PC-9 (cell line): ENCODE measurements around the gene LYRM9. TPM values are rescaled to one million over a fixed set of nuclear protein-coding genes. Genes with fewer than 3 reads are reported as not detected.

Source experiments
- BruUV-seq: library from RNA; stranded (reverse); fragments of 400-500 nt; replicated peaks from 2 replicates; lab custom pipeline; 2021; lab: Mats Ljungman, UMichigan
- CTCF ChIA-PET: fragments of 300-600 bp; sonication (Branson Sonifier 250); formaldehyde crosslinking; loops from one replicate; lab custom pipeline; 2022; ENCODE audit warnings: antibody characterized with exemption; lab: Charles Lee
- POLR2A ChIA-PET: fragments of 300-600 bp; sonication (Branson Sonifier 250); formaldehyde crosslinking; loops from one replicate; lab custom pipeline; 2022; ENCODE audit warnings: antibody characterized with exemption; ENCODE audit not compliant: unreplicated experiment; lab: Charles Lee
- DNase-seq, 2 experiments: peaks; one replicate each; pipeline versions ENCODE4 v3.0.0 to v3.0.0-alpha.2; 2015 to 2022; ENCODE audit warnings: mixed read lengths in 1 of 2
- H2AFZ ChIP-seq: fragments of 200-600 bp; sonication (generic); 2 replicates; pipeline ENCODE4 v1.8.1; 2017; ENCODE audit warnings: antibody characterized with exemption
- H3F3A ChIP-seq: fragments of 200-600 bp; sonication (generic); 2 replicates; pipeline ENCODE4 v1.8.1; 2017; ENCODE audit warnings: antibody characterized with exemption, mild to moderate bottlenecking, low read depth; ENCODE audit not compliant: insufficient read depth
- H3K27ac ChIP-seq: fragments of 200-600 bp; sonication (generic); 2 replicates; pipeline ENCODE4 v1.6.1; 2016; ENCODE audit warnings: mixed run types
- H3K27me3 ChIP-seq: fragments of 200-600 bp; sonication (generic); 2 replicates; pipeline ENCODE4 v1.6.1; 2016; ENCODE audit warnings: low read depth, mixed run types; ENCODE audit not compliant: insufficient read depth
- H3K36me3 ChIP-seq: fragments of 200-600 bp; sonication (generic); 2 replicates; pipeline ENCODE4 v1.6.1; 2016; ENCODE audit warnings: low read depth, mixed run types
- H3K4me1 ChIP-seq: fragments of 200-600 bp; sonication (generic); replicated peaks from 2 replicates; pipeline ENCODE4 v1.6.1; 2016; ENCODE audit warnings: mixed run types; ENCODE audit not compliant: insufficient read depth
- H3K4me2 ChIP-seq: fragments of 200-600 bp; sonication (generic); 2 replicates; pipeline ENCODE4 v1.6.1; 2017; ENCODE audit warnings: mixed run types
- H3K4me3 ChIP-seq: fragments of 200-600 bp; sonication (generic); 2 replicates; pipeline ENCODE4 v1.6.1; 2016; ENCODE audit warnings: mixed run types
- H3K79me2 ChIP-seq: fragments of 200-600 bp; sonication (generic); 2 replicates; pipeline ENCODE4 v1.6.1; 2017; ENCODE audit warnings: low read depth, mixed run types
- H3K9me2 ChIP-seq: fragments of 200-600 bp; sonication (generic); 2 replicates; pipeline ENCODE4 v1.8.1; 2017; ENCODE audit warnings: mild to moderate bottlenecking; ENCODE audit not compliant: insufficient read depth
- H3K9me3 ChIP-seq: fragments of 200-600 bp; sonication (generic); 2 replicates; pipeline ENCODE4 v1.8.1; 2016; ENCODE audit warnings: low read depth; ENCODE audit not compliant: insufficient read depth
- H4K20me1 ChIP-seq: fragments of 200-600 bp; sonication (generic); 2 replicates; pipeline ENCODE4 v1.8.1; 2017; ENCODE audit not compliant: insufficient read depth
- CTCF ChIP-seq: fragments of 200-600 bp; sonication (generic); conservative IDR thresholded peaks from 2 replicates; pipeline ENCODE4 v1.6.1; 2017; ENCODE audit warnings: mixed run types, antibody characterized with exemption, mild to moderate bottlenecking, moderate library complexity
- EZH2 ChIP-seq: fragments of 200-600 bp; sonication (generic); IDR thresholded peaks from 2 replicates; pipeline ENCODE4 v1.8.0; 2017; ENCODE audit warnings: antibody characterized with exemption, low read depth
- intact Hi-C: fragments of 100-400 bp; cut with micrococcal nuclease; formaldehyde crosslinking; loops from one replicate; pipeline ENCODE4 v1.10.0; 2022; ENCODE audit not compliant: unreplicated experiment
- total RNA-seq: library from RNA; stranded (reverse); gene quantifications from 2 replicates; pipeline ENCODE4 v1.2.3, GENCODE V29; 2021

The LYRM9 gene
- total RNA-seq, 1 experiment from 2014 or later: 7.6 TPM

DNA sequence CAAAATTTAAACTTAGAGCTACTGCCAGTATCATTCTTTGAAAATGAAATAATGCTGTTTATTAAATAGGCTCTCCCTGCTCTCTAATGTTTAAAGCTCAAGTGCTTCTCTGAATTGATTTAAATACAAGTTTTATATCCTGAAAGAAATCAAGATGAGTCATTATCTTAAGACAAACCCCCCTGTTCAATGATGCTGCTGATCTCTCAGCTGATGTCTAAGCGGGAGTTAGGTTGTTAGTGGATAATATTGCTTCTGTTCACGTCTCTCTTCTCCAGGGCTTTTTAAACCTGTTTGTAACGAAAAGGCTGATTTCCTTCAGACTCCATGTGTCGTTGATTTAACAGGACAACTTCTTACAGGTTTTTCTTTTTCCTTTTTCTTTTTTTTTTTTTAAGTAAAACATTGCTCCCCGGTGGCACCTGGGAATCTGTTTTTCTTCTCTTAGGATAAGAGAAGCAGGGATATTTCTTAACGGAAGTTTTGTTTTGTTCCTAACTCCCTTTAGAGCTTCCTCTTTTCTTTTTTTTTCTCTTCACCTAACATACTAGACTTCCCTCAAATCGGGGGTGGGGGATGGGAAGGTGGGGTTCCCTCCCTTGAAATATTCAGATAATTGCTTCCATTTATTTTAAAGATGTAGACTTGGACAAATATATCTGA lies 807 bp upstream of the LYRM9 start:
- H3K27me3 ChIP-seq: no peaks in the 10 kb centered on the region
- H3K79me2 ChIP-seq: no peaks in the 10 kb centered on the region
- peaks cover 12% of the 10 kb centered on the region for H3K4me1 ChIP-seq
- ChIA-PET CTCF (interaction anchor here (0.6 to 1.0 kb wide), 9 partner anchors 10 to 493 kb away, joined by 3 to 5 read pairs (median 3); no protein-coding TSS in a partner anchor), POLR2A (interaction anchor here (0.5 to 0.9 kb wide), 2 partner anchors 10 to 147 kb away, joined by 3 to 8 read pairs; no protein-coding TSS in a partner anchor)
- no peaks in the 10 kb centered on the region for H3K9me2 ChIP-seq
- no peak overlapping the region; the same call in 1 of the 2 replicates for H3K4me3 ChIP-seq
- H3F3A ChIP-seq: no peaks in the 10 kb centered on the region
- peak overlapping the region; percentile 65 for H3K4me2 ChIP-seq
- TF ChIP-seq CTCF: no peak
- TF ChIP-seq EZH2: no peak
- H3K27ac ChIP-seq: no peak overlapping the region
- intact Hi-C loops: loop anchor here (1.0 to 5.0 kb wide), 2 partner anchors 89 to 148 kb away; partner anchors contain the start of gene NLK
- no peaks in the 10 kb centered on the region for H3K36me3 ChIP-seq
- no peaks in the 10 kb centered on the region for H3K9me3 ChIP-seq
- BruUV-seq: no TSS peak
- H4K20me1 ChIP-seq: no peaks in the 10 kb centered on the region
- peak overlapping the region; percentile 62; the same call in 1 of the 2 replicates for H2AFZ ChIP-seq
- no peak for DNase-seq

- peak overlapping the region; percentile 90 for H3K4me2 ChIP-seq
- no peak overlapping the region for H3K27ac ChIP-seq
- H3K4me3 ChIP-seq: peak overlapping the region; percentile 78
- H3K9me2 ChIP-seq: no peaks in the 10 kb centered on the region
- POLR2A ChIA-PET: interaction anchor here (0.6 kb wide), 1 partner anchor 453 kb away, joined by 11 read pairs; no protein-coding TSS in a partner anchor
- H2AFZ ChIP-seq: peak overlapping the region; percentile 98
- H3K9me3 ChIP-seq: no peaks in the 10 kb centered on the region
- H4K20me1 ChIP-seq: no peaks in the 10 kb centered on the region
- CTCF ChIA-PET: interaction anchor here (0.6 kb wide), 1 partner anchor 316 kb away, joined by 3 read pairs; no protein-coding TSS in a partner anchor
- intact Hi-C loops: loop anchor here (5.0 kb wide), 1 partner anchor 150 kb away; the partner anchor contains the start of gene NLK
- TF ChIP-seq CTCF: no peak
- TF ChIP-seq EZH2: no peak
- H3K79me2 ChIP-seq: no peaks in the 10 kb centered on the region
- peaks cover 24% of the 10 kb centered on the region for H3K4me1 ChIP-seq
- BruUV-seq: no TSS peak
- H3K36me3 ChIP-seq: no peaks in the 10 kb centered on the region
- DNase-seq: no peak
- H3F3A ChIP-seq: no peaks in the 10 kb centered on the region
- no peaks in the 10 kb centered on the region for H3K27me3 ChIP-seq
Measured at GRCh38 chr17:27892542-27892865, 661 bp downstream of the LYRM9 start.

DNA sequence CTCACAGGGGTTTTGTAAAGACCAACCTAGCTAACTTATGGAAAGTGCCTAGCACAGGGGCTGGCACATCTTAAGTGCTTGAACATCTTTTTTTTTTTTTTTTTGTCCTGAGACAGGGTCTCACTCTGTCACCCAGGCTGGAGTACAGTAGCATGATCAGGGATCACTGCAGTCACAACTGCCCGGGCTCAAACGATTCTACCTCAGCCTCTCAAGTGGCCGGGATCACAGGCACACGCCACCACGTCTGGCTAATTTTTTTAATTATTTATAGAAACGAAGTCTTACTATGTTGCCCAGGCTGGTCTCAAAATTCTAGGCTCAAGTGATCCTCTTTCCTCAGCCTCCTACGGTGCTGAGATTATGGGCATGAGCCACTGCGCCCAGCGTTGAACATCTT lies 1.3 kb downstream of the LYRM9 start:
- Histone ChIP-seq H3F3A (no peaks in the 10 kb centered on the region), H3K4me1 (peaks cover 24% of the 10 kb centered on the region), H3K9me3 (no peaks in the 10 kb centered on the region), H3K9me2 (no peaks in the 10 kb centered on the region), H3K36me3 (no peaks in the 10 kb centered on the region), H3K4me2 (no peak overlapping the region), H3K4me3 (no peak overlapping the region), H2AFZ (no peak overlapping the region), H3K27ac (no peak overlapping the region), H3K79me2 (no peaks in the 10 kb centered on the region), H3K27me3 (no peaks in the 10 kb centered on the region), H4K20me1 (no peaks in the 10 kb centered on the region)
- no TSS peak for BruUV-seq
- DNase-seq: no peak
- TF ChIP-seq CTCF (no peak), EZH2 (no peak)
- POLR2A ChIA-PET: interaction anchor here (0.6 kb wide), 1 partner anchor 453 kb away, joined by 11 read pairs; no protein-coding TSS in a partner anchor
- CTCF ChIA-PET: interaction anchor here (0.6 kb wide), 3 partner anchors 219 to 494 kb away, joined by 3 to 6 read pairs (median 3); no protein-coding TSS in a partner anchor
- intact Hi-C loops: loop anchor here (5.0 kb wide), 1 partner anchor 150 kb away; the partner anchor contains the start of gene NLK
